ENCODE data around the gene BBOX1.

GRCh38 chr11:27060816-27061460, 20.3 kb downstream of the BBOX1 start:
- TF ChIP-seq POLR2AphosphoS5 (IDR thresholded peaks at IDR 0.05; ENCODE audit: low read depth, low read length) (no peak), CTCF (IDR thresholded peaks at IDR 0.05 in 2 of 3, conservative IDR thresholded peaks at IDR 0.05 in 1 of 3; ENCODE audit: borderline replicate concordance in 1 of 3, insufficient read depth in 1 of 3, low read depth in 2 of 3, low read length in 2 of 3) (no peak), POLR2A (IDR thresholded peaks at IDR 0.05; ENCODE audit: borderline replicate concordance, extremely low read depth, insufficient read depth, insufficient read length) (no peak), MAX (IDR thresholded peaks at IDR 0.05) (no peak), ZBTB33 (IDR thresholded peaks at IDR 0.05; ENCODE audit: extremely low read depth, insufficient replicate concordance, low read length) (no peak), CEBPB (IDR thresholded peaks at IDR 0.05; ENCODE audit: low read depth) (no peak), EZH2phosphoT487 (IDR thresholded peaks at IDR 0.05; ENCODE audit: borderline replicate concordance) (no peak), REST (IDR thresholded peaks at IDR 0.05; ENCODE audit: low read depth) (no peak)

Data from HCT116 (cell line).